Neuronal stem cell (in vitro differentiated cells): Measurements from ENCODE around the gene SEL1L3.

ENCODE experiments used
- DNase-seq: peaks from one replicate; pipeline ENCODE4 v3.0.0-alpha.2; 2013; ENCODE audit warnings: low spot score
- H2AFZ ChIP-seq: one replicate; pipeline ENCODE4 v1.6.1; 2013; ENCODE audit warnings: mild to moderate bottlenecking, low read length, inconsistent platforms
- H2AK5ac ChIP-seq: 2 replicates; pipeline ENCODE4 v1.6.1; 2013; ENCODE audit warnings: low read depth, mild to moderate bottlenecking, inconsistent platforms, low read length, moderate library complexity, mixed read lengths
- H2BK120ac ChIP-seq: 2 replicates; pipeline ENCODE4 v1.6.1; 2013; ENCODE audit warnings: low read depth, mild to moderate bottlenecking, inconsistent platforms, low read length, moderate library complexity, mixed read lengths
- H2BK12ac ChIP-seq: one replicate; pipeline ENCODE4 v1.6.1; 2013; ENCODE audit warnings: low read length, inconsistent platforms
- H2BK15ac ChIP-seq: 2 replicates; pipeline ENCODE4 v1.6.1; 2013; ENCODE audit warnings: mild to moderate bottlenecking, low read length, inconsistent platforms, mixed read lengths
- H2BK5ac ChIP-seq: one replicate; pipeline ENCODE4 v1.6.1; 2013; ENCODE audit warnings: inconsistent platforms, mild to moderate bottlenecking, low read length, moderate library complexity
- H3K14ac ChIP-seq: one replicate; pipeline ENCODE4 v1.6.1; 2013; ENCODE audit warnings: low read length, inconsistent platforms
- H3K18ac ChIP-seq: 2 replicates; pipeline ENCODE4 v1.6.1; 2013; ENCODE audit warnings: low read length, inconsistent platforms
- H3K23ac ChIP-seq: 2 replicates; pipeline ENCODE4 v1.6.1; 2013; ENCODE audit warnings: low read depth, mild to moderate bottlenecking, mixed read lengths, low read length, inconsistent platforms; ENCODE audit not compliant: poor library complexity
- H3K27ac ChIP-seq: replicated peaks from 3 replicates; pipeline ENCODE4 v1.5.1; 2013; ENCODE audit warnings: low read length, inconsistent platforms
- H3K27me3 ChIP-seq, 3 experiments: 2 replicates each; pipeline ENCODE4 v1.6.1; 2013; ENCODE audit warnings: low read length in 3 of 3, mild to moderate bottlenecking in 2 of 3, inconsistent platforms in 1 of 3, low read depth in 1 of 3, mixed read lengths in 1 of 3, moderate library complexity in 1 of 3; ENCODE audit not compliant: control insufficient read depth in 3 of 3, insufficient read depth in 3 of 3
- H3K36me3 ChIP-seq, 2 donors: replicated peaks in 1 of 2; 2 replicates each; pipeline ENCODE4 v1.6.1; 2013; ENCODE audit warnings: low read length in 2 of 2; ENCODE audit not compliant: control insufficient read depth in 2 of 2, insufficient read depth in 2 of 2
- H3K4ac ChIP-seq: 2 replicates; pipeline ENCODE4 v1.6.1; 2013; ENCODE audit warnings: inconsistent platforms, mild to moderate bottlenecking, low read length, moderate library complexity
- H3K4me1 ChIP-seq, 2 donors: 1 replicate in 1 of 2; 2 replicates in 1 of 2; pipeline ENCODE4 v1.6.1; 2013; ENCODE audit warnings: low read length in 2 of 2, low read depth in 1 of 2; ENCODE audit not compliant: control insufficient read depth in 2 of 2, insufficient read depth in 1 of 2
- H3K4me2 ChIP-seq: one replicate; pipeline ENCODE4 v1.6.1; 2013; ENCODE audit warnings: mild to moderate bottlenecking, low read length, inconsistent platforms; ENCODE audit not compliant: insufficient read depth, poor library complexity, severe bottlenecking
- H3K4me3 ChIP-seq, 2 donors: 2 replicates each; pipeline ENCODE4 v1.5.1; 2013; ENCODE audit warnings: low read length in 2 of 2, mild to moderate bottlenecking in 2 of 2, inconsistent platforms in 1 of 2, moderate library complexity in 1 of 2
- H3K79me1 ChIP-seq: one replicate; pipeline ENCODE4 v1.6.1; 2013; ENCODE audit warnings: low read depth, mild to moderate bottlenecking, inconsistent platforms, low read length, moderate library complexity
- H3K9ac ChIP-seq: one replicate; pipeline ENCODE4 v1.6.1; 2013; ENCODE audit warnings: mild to moderate bottlenecking, low read depth, low read length, inconsistent platforms; ENCODE audit not compliant: poor library complexity
- H3K9me3 ChIP-seq, 2 donors: replicated peaks in 1 of 2; 2 replicates each; pipeline versions ENCODE3 to v1.6.1; 2013; ENCODE audit warnings: low read length in 2 of 2, mild to moderate bottlenecking in 2 of 2, inconsistent platforms in 1 of 2, low read depth in 1 of 2, mixed read lengths in 1 of 2, moderate library complexity in 1 of 2; ENCODE audit not compliant: control insufficient read depth in 2 of 2, insufficient read depth in 1 of 2
- H4K8ac ChIP-seq: one replicate; pipeline ENCODE4 v1.6.1; 2013; ENCODE audit warnings: low read depth, mild to moderate bottlenecking, inconsistent platforms, low read length, moderate library complexity
- H4K91ac ChIP-seq: one replicate; pipeline ENCODE4 v1.6.1; 2013; ENCODE audit warnings: low read length, low read depth, mild to moderate bottlenecking, inconsistent platforms; ENCODE audit not compliant: poor library complexity
- WGBS, 2 donors: extraction: QIAGEN DNeasy Blood & Tissue Kit; methylation state at CpG; one replicate each; pipeline ENCODE4 v1.1.7; 2013; ENCODE audit warnings: missing lambda C conversion rate in 2 of 2, mixed read lengths in 1 of 2; ENCODE audit not compliant: insufficient read length in 2 of 2, insufficient replicate concordance in 1 of 2; ENCODE audit errors: extremely low coverage in 2 of 2; 5-methylcytosine and 5-hydroxymethylcytosine counted together

SEL1L3 gene

GRCh38 chr4:25838526-25838925, 24.3 kb downstream of the SEL1L3 start:
- no peak overlapping the region for H2BK5ac ChIP-seq
- no peak overlapping the region for H3K4me3 ChIP-seq
- no peak overlapping the region for H2BK120ac ChIP-seq
- H2AFZ ChIP-seq, result no peak overlapping the region
- H3K23ac ChIP-seq, result no peak overlapping the region
- H3K4ac ChIP-seq, result no peak overlapping the region
- H3K9ac ChIP-seq, result no peak overlapping the region
- H3K27ac ChIP-seq, result no peak overlapping the region
- no peak for DNase-seq
- peaks cover 1% of the 10 kb centered on the region for H3K79me1 ChIP-seq
- no peaks in the 10 kb centered on the region for H3K27me3 ChIP-seq
- H4K91ac ChIP-seq, result no peak overlapping the region
- no peak overlapping the region for H3K18ac ChIP-seq
- no peak overlapping the region for H4K8ac ChIP-seq
- no peak overlapping the region for H2AK5ac ChIP-seq
- H3K36me3 ChIP-seq, result no peaks in the 10 kb centered on the region
- no peak overlapping the region for H2BK15ac ChIP-seq
- WGBS, 2 donors, result no CpG with 5 or more reads among the region's 8 CpGs
- no peak overlapping the region for H3K4me2 ChIP-seq
- no peak overlapping the region for H3K14ac ChIP-seq
- no peak overlapping the region for H2BK12ac ChIP-seq
- H3K4me1 ChIP-seq, result peaks cover 3 to 4% of the 10 kb centered on the region in 2 donors
- no peaks in the 10 kb centered on the region for H3K9me3 ChIP-seq

GRCh38 chr4:25837107-25837506, 25.7 kb downstream of the SEL1L3 start:
- Histone ChIP-seq H3K4me1 (peaks cover 2 to 3% of the 10 kb centered on the region in 2 donors), H3K9ac (no peak overlapping the region)
- WGBS, 2 donors, result no CpG with 5 or more reads among the region's 4 CpGs

GRCh38 chr4:25835384-25835783, 27.4 kb downstream of the SEL1L3 start:
- whole genome bisulfite sequencing, 2 donors, result no CpG with 5 or more reads among the region's 1 CpG
- Histone ChIP-seq H3K27me3 (no peaks in the 10 kb centered on the region), H4K8ac (no peak overlapping the region), H2BK12ac (no peak overlapping the region), H4K91ac (no peak overlapping the region), H2AFZ (no peak overlapping the region), H3K4me1 (peaks cover 2 to 3% of the 10 kb centered on the region in 2 donors), H3K4ac (no peak overlapping the region), H3K9ac (no peak overlapping the region), H3K14ac (no peak overlapping the region), H3K4me2 (no peak overlapping the region), H3K79me1 (no peaks in the 10 kb centered on the region), H3K27ac (no peak overlapping the region), H3K4me3 (no peak overlapping the region), H3K18ac (no peak overlapping the region), H2AK5ac (no peak overlapping the region), H2BK120ac (no peak overlapping the region), H2BK15ac (no peak overlapping the region), H3K23ac (no peak overlapping the region), H3K9me3 (no peaks in the 10 kb centered on the region), H3K36me3 (no peaks in the 10 kb centered on the region), H2BK5ac (no peak overlapping the region)
- no peak for DNase-seq

More at GRCh38 chr4:25837107-25837506, 25.7 kb downstream of the SEL1L3 start:
- no peaks in the 10 kb centered on the region for H3K79me1 ChIP-seq
- H4K91ac ChIP-seq, result no peak overlapping the region
- no peak overlapping the region for H2AK5ac ChIP-seq
- H2BK15ac ChIP-seq, result no peak overlapping the region
- H3K9me3 ChIP-seq, result no peaks in the 10 kb centered on the region
- H3K27me3 ChIP-seq, result no peaks in the 10 kb centered on the region
- DNase-seq, result no peak
- no peak overlapping the region for H2BK120ac ChIP-seq
- H3K27ac ChIP-seq, result no peak overlapping the region
- H4K8ac ChIP-seq, result no peak overlapping the region
- H2BK12ac ChIP-seq, result no peak overlapping the region
- H3K4me3 ChIP-seq, result no peak overlapping the region
- H3K4ac ChIP-seq, result no peak overlapping the region
- H3K14ac ChIP-seq, result no peak overlapping the region
- no peak overlapping the region for H2BK5ac ChIP-seq
- H3K36me3 ChIP-seq, result no peaks in the 10 kb centered on the region
- H3K23ac ChIP-seq, result no peak overlapping the region
- H3K18ac ChIP-seq, result no peak overlapping the region
- H3K4me2 ChIP-seq, result no peak overlapping the region
- H2AFZ ChIP-seq, result no peak overlapping the region

GRCh38 chr4:25834411-25835107, 28.2 kb downstream of the SEL1L3 start:
- no peak overlapping the region for H3K4me3 ChIP-seq
- no peaks in the 10 kb centered on the region for H3K36me3 ChIP-seq
- no CpG with 5 or more reads among the region's 5 CpGs for WGBS, 2 donors

More at GRCh38 chr4:25834411-25835107, 28.2 kb downstream of the SEL1L3 start:
- H3K79me1 ChIP-seq, result no peaks in the 10 kb centered on the region
- H3K14ac ChIP-seq, result no peak overlapping the region
- no peaks in the 10 kb centered on the region for H3K27me3 ChIP-seq
- H3K27ac ChIP-seq, result no peak overlapping the region
- H2AK5ac ChIP-seq, result no peak overlapping the region
- no peak overlapping the region for H3K18ac ChIP-seq
- no peak overlapping the region for H3K9ac ChIP-seq
- H2BK120ac ChIP-seq, result no peak overlapping the region
- H2BK12ac ChIP-seq, result no peak overlapping the region
- no peak overlapping the region for H4K91ac ChIP-seq
- H2BK15ac ChIP-seq, result no peak overlapping the region
- DNase-seq, result no peak
- H3K4me2 ChIP-seq, result no peak overlapping the region
- no peaks in the 10 kb centered on the region for H3K9me3 ChIP-seq
- no peak overlapping the region for H2BK5ac ChIP-seq
- no peak overlapping the region for H3K4ac ChIP-seq
- no peak overlapping the region for H2AFZ ChIP-seq
- H3K4me1 ChIP-seq, result peaks cover 0 to 2% of the 10 kb centered on the region in 2 donors
- H4K8ac ChIP-seq, result no peak overlapping the region
- H3K23ac ChIP-seq, result no peak overlapping the region
